Measurements from ENCODE around the gene ZNF726. TPM values are rescaled to one million over a fixed set of nuclear protein-coding genes. Genes with fewer than 3 reads are reported as not detected.

Gene ZNF726
- total RNA-seq, result 2.9 and 4.7 TPM in 2 replicates
- polyA plus RNA-seq, result 2.5 and 3.8 TPM in 2 replicates
- polyA plus RNA-seq (2011; cell fraction: cytosol; rRNA removed), result 2.1 and 3.1 TPM in 2 replicates
- 4.7 and 7.3 TPM in 2 replicates for polyA plus RNA-seq (2011; cell fraction: nucleus; rRNA removed)
- 1.6 TPM in 2 replicates for polyA plus RNA-seq (2012)
- polyA minus RNA-seq, result 3.0 and 3.9 TPM in 2 replicates
- not detected for polyA minus RNA-seq (2011; cell fraction: cytosol; rRNA and poly(A)+ RNA removed)
- 4.9 and 9.6 TPM in 2 replicates for polyA minus RNA-seq (2011; cell fraction: nucleus; rRNA and poly(A)+ RNA removed)
- Bru-seq, nascent RNA, result percentile 70 among the genes with signal in this experiment
- percentile 54 among the genes with signal in this experiment for BruChase-seq, experiment 1, labeled RNA remaining after a 6-hour chase
- BruChase-seq, experiment 2, labeled RNA remaining after a 2-hour chase, result percentile 50 among the genes with signal in this experiment
- long read RNA-seq, partial matches to known transcripts, result 0 of 6 reads
- long read RNA-seq, other reads (novel, unspliced or antisense), result 4 of 6 reads

DNA sequence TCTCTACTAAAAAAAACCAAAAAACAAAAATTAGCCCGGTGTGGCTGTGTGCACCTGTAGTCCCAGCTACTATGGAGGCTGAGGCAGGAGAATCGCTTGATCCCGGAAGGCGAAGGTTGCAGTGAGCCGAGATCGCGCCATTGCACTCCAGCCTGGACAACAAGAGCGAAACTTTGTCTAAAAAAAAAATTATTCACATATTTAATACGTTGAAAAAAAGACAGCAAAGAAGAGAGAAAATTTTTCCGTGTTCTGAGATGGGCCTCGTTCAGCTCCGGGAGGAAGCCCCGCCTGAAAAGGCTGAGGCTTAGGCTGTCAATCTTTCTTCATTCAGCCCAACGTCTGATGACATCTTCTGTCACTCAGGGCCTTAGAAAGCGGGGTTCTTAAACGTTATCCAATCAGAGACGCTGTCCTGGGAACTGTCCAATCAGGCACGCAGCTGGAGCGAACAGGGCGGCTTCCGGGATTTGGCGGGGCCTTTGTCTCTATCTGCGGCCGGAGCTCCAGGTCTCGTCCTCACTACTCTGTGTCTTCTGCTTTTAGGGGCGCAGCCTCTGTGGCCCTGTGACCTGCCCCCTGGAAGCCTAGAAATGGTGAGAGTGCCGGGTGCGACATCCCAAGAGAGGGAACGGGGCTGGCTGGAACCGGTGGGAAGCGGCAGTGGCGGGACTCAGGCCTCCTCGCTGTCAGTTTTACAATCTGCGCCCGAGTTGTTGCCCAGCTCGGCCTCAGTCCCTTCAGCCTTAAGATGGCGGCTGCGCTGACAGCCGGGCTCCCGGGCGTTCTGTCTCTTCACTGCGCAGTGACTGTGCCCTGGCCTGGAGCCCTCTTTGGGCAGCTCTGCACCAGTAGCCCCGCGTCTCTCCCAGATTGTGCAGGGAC is at the start of gene ZNF726:
Gene ZNF726 (plus strand): TSS at position 485 of the 885 bp plus-strand sequence. CDS start 109 bp downstream, at position 594.
- POLR2A ChIA-PET, result interaction anchor here (0.6 kb wide), 1 partner anchor 186 kb away, joined by 3 read pairs; no protein-coding TSS in a partner anchor
- FAIRE-seq, result peak; percentile 96

GRCh38 chr19:23867895-23868294 is 46.8 kb upstream of the ZNF726 start:
- Histone ChIP-seq H3K4me3 (replicated peaks in 1 of 3; ENCODE audit: insufficient read depth in 1 of 3, low read depth in 1 of 3, low read length in 3 of 3) (no peak overlapping the region), H3K36me3 (ENCODE audit: control insufficient read depth in 2 of 2, extremely low read depth in 1 of 2, insufficient read depth in 2 of 2, low read length in 2 of 2) (no peaks in the 10 kb centered on the region), H3K27me3 (ENCODE audit: control insufficient read depth in 2 of 2, insufficient read depth in 2 of 2, low read length in 2 of 2) (no peaks in the 10 kb centered on the region), H3K4me1 (ENCODE audit: control insufficient read depth, extremely low read depth, insufficient read depth, low read length) (no peaks in the 10 kb centered on the region), H3K79me2 (ENCODE audit: control insufficient read depth, insufficient read depth, low read length) (no peaks in the 10 kb centered on the region), H3K9me1 (replicated peaks; ENCODE audit: control insufficient read depth, extremely low read depth, insufficient read depth, low read length) (no peaks in the 10 kb centered on the region), H2AFZ (ENCODE audit: low read depth, low read length) (no peak overlapping the region), H4K20me1 (replicated peaks; ENCODE audit: control insufficient read depth, extremely low read depth, insufficient read depth, low read length) (no peaks in the 10 kb centered on the region), H3K9ac (replicated peaks; ENCODE audit: extremely low read depth, insufficient read depth, low read length) (no peak overlapping the region), H3K4me2 (ENCODE audit: insufficient read depth, low read length) (no peak overlapping the region), H3K27ac (ENCODE audit: insufficient read depth, low read depth, low read length) (no peak overlapping the region), H3K9me3 (replicated peaks; ENCODE audit: control insufficient read depth, insufficient read depth, low read length) (no peaks in the 10 kb centered on the region)
- dilution Hi-C loops (cut with MboI; ENCODE audit: extremely low pct_ligation_motif_present, low sequenced_read_pairs) (no loop called here), intact Hi-C loops (cut with micrococcal nuclease) (no loop called here)
- no TSS peak for BruUV-seq (replicated peaks)
- POLR2A ChIA-PET, result no interaction called here
- DNase-seq (ENCODE audit: low read depth, low spot score), result no peak
- FAIRE-seq, result no peak
- TF ChIP-seq POLR2A (IDR thresholded peaks at IDR 0.05; ENCODE audit: low read depth, low read length) (no peak), FOS (IDR thresholded peaks at IDR 0.05; ENCODE audit: borderline replicate concordance, insufficient read depth, low read length) (no peak), GATA2 (IDR thresholded peaks at IDR 0.05; ENCODE audit: insufficient read depth, insufficient read length, low read depth, low read length) (no peak), MYC (IDR thresholded peaks at IDR 0.05; ENCODE audit: low read depth, low read length) (no peak), EZH2 (IDR thresholded peaks at IDR 0.05; ENCODE audit: borderline replicate concordance, low read depth, low read length, severe bottlenecking) (no peak), POLR2AphosphoS5 (IDR thresholded peaks at IDR 0.05; ENCODE audit: insufficient read depth, low read depth, low read length) (no peak), JUN (IDR thresholded peaks at IDR 0.05; ENCODE audit: borderline replicate concordance, insufficient read depth, insufficient read length, low read depth) (no peak)
- TF ChIP-seq, protein P1, sequence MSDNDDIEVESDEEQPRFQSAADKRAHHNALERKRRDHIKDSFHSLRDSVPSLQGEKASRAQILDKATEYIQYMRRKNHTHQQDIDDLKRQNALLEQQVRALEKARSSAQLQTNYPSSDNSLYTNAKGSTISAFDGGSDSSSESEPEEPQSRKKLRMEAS (IDR thresholded peaks at IDR 0.05; ENCODE audit: insufficient read depth, insufficient read length), result no peak
- TF ChIP-seq, protein P2, sequence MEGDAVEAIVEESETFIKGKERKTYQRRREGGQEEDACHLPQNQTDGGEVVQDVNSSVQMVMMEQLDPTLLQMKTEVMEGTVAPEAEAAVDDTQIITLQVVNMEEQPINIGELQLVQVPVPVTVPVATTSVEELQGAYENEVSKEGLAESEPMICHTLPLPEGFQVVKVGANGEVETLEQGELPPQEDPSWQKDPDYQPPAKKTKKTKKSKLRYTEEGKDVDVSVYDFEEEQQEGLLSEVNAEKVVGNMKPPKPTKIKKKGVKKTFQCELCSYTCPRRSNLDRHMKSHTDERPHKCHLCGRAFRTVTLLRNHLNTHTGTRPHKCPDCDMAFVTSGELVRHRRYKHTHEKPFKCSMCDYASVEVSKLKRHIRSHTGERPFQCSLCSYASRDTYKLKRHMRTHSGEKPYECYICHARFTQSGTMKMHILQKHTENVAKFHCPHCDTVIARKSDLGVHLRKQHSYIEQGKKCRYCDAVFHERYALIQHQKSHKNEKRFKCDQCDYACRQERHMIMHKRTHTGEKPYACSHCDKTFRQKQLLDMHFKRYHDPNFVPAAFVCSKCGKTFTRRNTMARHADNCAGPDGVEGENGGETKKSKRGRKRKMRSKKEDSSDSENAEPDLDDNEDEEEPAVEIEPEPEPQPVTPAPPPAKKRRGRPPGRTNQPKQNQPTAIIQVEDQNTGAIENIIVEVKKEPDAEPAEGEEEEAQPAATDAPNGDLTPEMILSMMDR (IDR thresholded peaks at IDR 0.05; ENCODE audit: extremely low read depth in 1 of 2, insufficient read depth in 1 of 2, low read depth in 1 of 2, low read length in 2 of 2), result no peak
- CTCF ChIA-PET, result no interaction called here

More for the DNA sequence above, at the start of gene ZNF726:
- TF ChIP-seq JUN (IDR thresholded peaks at IDR 0.05; ENCODE audit: borderline replicate concordance, insufficient read depth, insufficient read length, low read depth), result no peak
- TF ChIP-seq, protein P1 (IDR thresholded peaks at IDR 0.05; ENCODE audit: insufficient read depth, insufficient read length), result no peak
- TF ChIP-seq EZH2 (IDR thresholded peaks at IDR 0.05; ENCODE audit: borderline replicate concordance, low read depth, low read length, severe bottlenecking), result no peak
- H3K27ac ChIP-seq (ENCODE audit: insufficient read depth, low read depth, low read length), result peak within 1 kb of the TSS; percentile 42
- H2AFZ ChIP-seq (ENCODE audit: low read depth, low read length), result peak within 1 kb of the TSS; percentile 94
- intact Hi-C loops (cut with micrococcal nuclease), result loop anchor here (1.0 kb wide), 1 partner anchor 119 kb away; no protein-coding TSS in a partner anchor
- H3K9ac ChIP-seq (replicated peaks; ENCODE audit: extremely low read depth, insufficient read depth, low read length), result peak within 1 kb of the TSS; percentile 77
- no peaks in the 10 kb centered on the region for H3K79me2 ChIP-seq (ENCODE audit: control insufficient read depth, insufficient read depth, low read length)
- H3K4me3 ChIP-seq (replicated peaks in 1 of 3; ENCODE audit: insufficient read depth in 1 of 3, low read depth in 1 of 3, low read length in 3 of 3), result peak within 1 kb of the TSS; percentile 34 to 83 (median 74)
- no peaks in the 10 kb centered on the region for H3K9me1 ChIP-seq (replicated peaks; ENCODE audit: control insufficient read depth, extremely low read depth, insufficient read depth, low read length)
- no peaks in the 10 kb centered on the region for H4K20me1 ChIP-seq (replicated peaks; ENCODE audit: control insufficient read depth, extremely low read depth, insufficient read depth, low read length)
- H3K9me3 ChIP-seq (replicated peaks; ENCODE audit: control insufficient read depth, insufficient read depth, low read length), result no peaks in the 10 kb centered on the region
- no peaks in the 10 kb centered on the region for H3K27me3 ChIP-seq (ENCODE audit: control insufficient read depth in 2 of 2, insufficient read depth in 2 of 2, low read length in 2 of 2)
- CTCF ChIA-PET, result interaction anchor here (0.8 kb wide), 1 partner anchor 119 kb away, joined by 3 read pairs; no protein-coding TSS in a partner anchor
- DNase-seq (ENCODE audit: low read depth, low spot score), result peak; percentile 90
- dilution Hi-C loops (cut with MboI; ENCODE audit: extremely low pct_ligation_motif_present, low sequenced_read_pairs), result no loop called here
- TSS peak; percentile 63 for BruUV-seq (replicated peaks)
- H3K4me1 ChIP-seq (ENCODE audit: control insufficient read depth, extremely low read depth, insufficient read depth, low read length), result no peaks in the 10 kb centered on the region
- no peaks in the 10 kb centered on the region for H3K36me3 ChIP-seq (ENCODE audit: control insufficient read depth in 2 of 2, extremely low read depth in 1 of 2, insufficient read depth in 2 of 2, low read length in 2 of 2)
- H3K4me2 ChIP-seq (ENCODE audit: insufficient read depth, low read length), result peak within 1 kb of the TSS; percentile 56

Measured in endothelial cell of umbilical vein (primary cell).